Liver (tissue), 9 donors: ENCODE data around the gene DYRK1A. TPM values are rescaled to one million over a fixed set of nuclear protein-coding genes. Genes with fewer than 3 reads are reported as not detected.

Experiments
- DNase-seq: peaks from one replicate; pipeline ENCODE4 v3.0.0-alpha.2; 2017; ENCODE audit warnings: low spot score
- H3K27ac ChIP-seq, 2 donors: one replicate each; pipeline ENCODE4 v1.7.0; 2013; ENCODE audit warnings: inconsistent platforms in 2 of 2, low read length in 2 of 2, control low read depth in 1 of 2, low read depth in 1 of 2, mild to moderate bottlenecking in 1 of 2
- H3K27me3 ChIP-seq, 4 donors: one replicate each; pipeline versions ENCODE4 v1.6.1 to v1.7.0; 2013; ENCODE audit warnings: low read length in 3 of 4, inconsistent platforms in 1 of 4, mild to moderate bottlenecking in 1 of 4, moderate library complexity in 1 of 4; ENCODE audit not compliant: control insufficient read depth in 4 of 4, insufficient read depth in 4 of 4
- H3K36me3 ChIP-seq, 4 donors: one replicate each; pipeline versions ENCODE4 v1.6.1 to v1.7.0; 2013; ENCODE audit warnings: low read length in 3 of 4, mild to moderate bottlenecking in 3 of 4, low read depth in 1 of 4, moderate library complexity in 1 of 4; ENCODE audit not compliant: control insufficient read depth in 4 of 4, insufficient read depth in 3 of 4
- H3K4me1 ChIP-seq, 4 donors: one replicate each; pipeline versions ENCODE4 v1.6.1 to v1.7.0; 2013; ENCODE audit warnings: low read length in 3 of 4, mild to moderate bottlenecking in 3 of 4, moderate library complexity in 1 of 4; ENCODE audit not compliant: control insufficient read depth in 4 of 4, insufficient read depth in 4 of 4
- H3K4me3 ChIP-seq, 3 donors: one replicate each; pipeline versions ENCODE4 v1.6.1 to v1.7.0; 2013; ENCODE audit warnings: low read length in 3 of 3, control low read depth in 1 of 3, low read depth in 1 of 3, mild to moderate bottlenecking in 1 of 3
- H3K9ac ChIP-seq, 2 donors: one replicate each; pipeline ENCODE4 v1.7.0; 2013; ENCODE audit warnings: low read length in 2 of 2, mild to moderate bottlenecking in 2 of 2, moderate library complexity in 2 of 2, control low read depth in 1 of 2, low read depth in 1 of 2
- H3K9me3 ChIP-seq, 4 donors: one replicate each; pipeline versions ENCODE4 v1.6.1 to v1.7.0; 2013; ENCODE audit warnings: low read length in 3 of 4; ENCODE audit not compliant: control insufficient read depth in 4 of 4
- ATF3 ChIP-seq: IDR thresholded peaks from 2 replicates; pipeline ENCODE4 v1.6.1; 2016; ENCODE audit warnings: antibody characterized with exemption
- CTCF ChIP-seq: fragments of 150-350 bp; IDR thresholded peaks from 2 replicates; pipeline ENCODE4 v1.5.1; 2017; ENCODE audit warnings: improper control_type of control experiment, low read depth, low read length; ENCODE audit not compliant: missing input control
- EGR1 ChIP-seq, 2 donors: IDR thresholded peaks; 2 replicates each; pipeline ENCODE4 v1.6.1; 2016 to 2018; ENCODE audit warnings: antibody characterized with exemption in 2 of 2, low read depth in 2 of 2
- FOXA1 ChIP-seq: IDR thresholded peaks from 2 replicates; pipeline ENCODE4 v1.6.1; 2016; ENCODE audit warnings: antibody characterized with exemption
- FOXA2 ChIP-seq: IDR thresholded peaks from 2 replicates; pipeline ENCODE4 v1.6.1; 2016; ENCODE audit warnings: antibody characterized with exemption
- GABPA ChIP-seq, 2 donors: IDR thresholded peaks in 1 of 2; conservative IDR thresholded peaks in 1 of 2; 2 replicates each; pipeline ENCODE4 v1.6.1; 2016; ENCODE audit warnings: antibody characterized with exemption in 2 of 2, mild to moderate bottlenecking in 1 of 2, moderate library complexity in 1 of 2
- HNF4A ChIP-seq, 2 donors: conservative IDR thresholded peaks; 2 replicates each; pipeline ENCODE4 v1.6.1; 2016; ENCODE audit warnings: antibody characterized with exemption in 2 of 2, mild to moderate bottlenecking in 2 of 2
- HNF4G ChIP-seq: IDR thresholded peaks from 2 replicates; pipeline ENCODE4 v1.6.1; 2016; ENCODE audit warnings: antibody characterized with exemption
- JUND ChIP-seq, 2 donors: IDR thresholded peaks; 2 replicates each; pipeline ENCODE4 v1.6.1; 2016; ENCODE audit warnings: antibody characterized with exemption in 2 of 2
- NR2F2 ChIP-seq: IDR thresholded peaks from 2 replicates; pipeline ENCODE4 v1.6.1; 2016; ENCODE audit warnings: antibody characterized with exemption
- RAD21 ChIP-seq, 2 donors: IDR thresholded peaks; 2 replicates each; pipeline ENCODE4 v1.6.1; 2016; ENCODE audit warnings: antibody characterized with exemption in 2 of 2, mild to moderate bottlenecking in 2 of 2
- REST ChIP-seq: IDR thresholded peaks from 2 replicates; pipeline ENCODE4 v1.6.1; 2016; ENCODE audit warnings: antibody characterized with exemption, mild to moderate bottlenecking
- RXRA ChIP-seq, 2 donors: IDR thresholded peaks; 2 replicates each; pipeline ENCODE4 v1.6.1; 2017 to 2018; ENCODE audit warnings: antibody characterized with exemption in 2 of 2, mild to moderate bottlenecking in 1 of 2
- SP1 ChIP-seq: IDR thresholded peaks from 2 replicates; pipeline ENCODE4 v1.6.1; 2018; ENCODE audit warnings: antibody characterized with exemption, mild to moderate bottlenecking
- TAF1 ChIP-seq: conservative IDR thresholded peaks from 2 replicates; pipeline ENCODE4 v1.6.1; 2016; ENCODE audit warnings: antibody characterized with exemption, mild to moderate bottlenecking
- YY1 ChIP-seq: IDR thresholded peaks from 2 replicates; pipeline ENCODE4 v1.6.1; 2016; ENCODE audit warnings: antibody characterized with exemption, mild to moderate bottlenecking
- WGBS: extraction: QIAGEN DNeasy Blood & Tissue Kit; methylation state at CpG from one replicate; pipeline ENCODE4 v1.1.7; 2013; 5-methylcytosine and 5-hydroxymethylcytosine counted together
- polyA plus RNA-seq, 2 donors: library from polyadenylated mRNA; stranded (reverse) in 1 of 2; unstranded in 1 of 2; fragments of 200-250 nt in 1 of 2; fragments of >200 nt in 1 of 2; fragmentation: Nextera tagmentation in 1 of 2; extraction: Ambion mirVana in 1 of 2; gene quantifications; one replicate each; pipeline versions ENCODE4 v1.2.1 to v1.2.3, GENCODE V29; 2013 to 2015
- total RNA-seq, 2 donors: library from RNA; depleted of rRNA; stranded (reverse); fragments of >200 nt; gene quantifications; one replicate each; pipeline ENCODE4 v1.2.3, GENCODE V29; 2014
- TF ChIP-seq, protein P1 (sequence below): IDR thresholded peaks from 2 replicates; pipeline ENCODE4 v1.6.1; 2016; ENCODE audit warnings: antibody characterized with exemption
- TF ChIP-seq, protein P2 (sequence below): IDR thresholded peaks from 2 replicates; pipeline ENCODE4 v1.6.1; 2016; ENCODE audit warnings: antibody characterized with exemption
- donor health status: healthy.
- donor health status: healthy.
- donor health status: healthy.
- donor health status: healthy.
- donor health status: healthy.

Gene DYRK1A
- total and polyA plus RNA-seq, 4 donors, result 5.1 to 58.3 (median 22.9) TPM

DNA sequence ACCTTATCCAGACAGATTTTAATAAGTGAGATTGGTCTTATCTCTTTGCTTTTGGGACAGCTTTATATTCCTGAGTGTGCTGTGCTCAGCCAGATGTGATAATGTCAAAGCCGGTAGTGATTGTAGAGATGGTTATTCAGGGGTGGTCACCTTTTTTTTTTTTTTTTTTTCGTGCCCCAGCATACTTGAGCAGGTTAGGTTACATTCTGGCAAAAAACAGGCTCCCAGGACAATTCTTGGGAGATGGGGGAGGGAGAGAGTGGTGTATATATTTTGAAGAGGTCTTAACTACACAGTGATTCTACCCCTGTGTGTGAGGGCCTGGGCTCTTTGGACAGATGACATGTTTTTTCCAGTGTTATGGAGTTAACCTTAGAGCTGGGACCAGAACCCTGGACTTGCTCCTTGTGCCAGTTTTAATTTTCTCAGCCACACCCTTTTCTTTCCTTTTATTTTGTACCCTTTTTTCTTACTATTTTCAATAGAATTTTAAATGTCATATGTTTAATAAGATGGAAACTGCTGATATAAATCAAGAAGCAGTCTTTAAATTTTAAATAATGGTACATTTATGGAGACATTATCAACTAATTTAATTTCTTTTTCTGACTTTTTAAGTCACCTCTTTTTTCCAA, 88.4 kb downstream of the DYRK1A start:
- Histone ChIP-seq H3K4me3 (no peak overlapping the region), H3K9ac (no peak overlapping the region), H3K9me3 (no peaks in the 10 kb centered on the region), H3K36me3 (no peaks in the 10 kb centered on the region), H3K27ac (no peak overlapping the region), H3K27me3 (no peaks in the 10 kb centered on the region), H3K4me1 (peaks cover 12 to 47% (median 34%) of the 10 kb centered on the region in 4 donors)
- WGBS, result 87% methylated on average over 2 of the region's 2 CpGs
- DNase-seq, result no peak
- no peak for TF ChIP-seq HNF4A (conservative IDR thresholded peaks at IDR 0.05)
- no peak for TF ChIP-seq TAF1
- no peak for TF ChIP-seq RAD21 (IDR thresholded peaks at IDR 0.05)

DNA sequence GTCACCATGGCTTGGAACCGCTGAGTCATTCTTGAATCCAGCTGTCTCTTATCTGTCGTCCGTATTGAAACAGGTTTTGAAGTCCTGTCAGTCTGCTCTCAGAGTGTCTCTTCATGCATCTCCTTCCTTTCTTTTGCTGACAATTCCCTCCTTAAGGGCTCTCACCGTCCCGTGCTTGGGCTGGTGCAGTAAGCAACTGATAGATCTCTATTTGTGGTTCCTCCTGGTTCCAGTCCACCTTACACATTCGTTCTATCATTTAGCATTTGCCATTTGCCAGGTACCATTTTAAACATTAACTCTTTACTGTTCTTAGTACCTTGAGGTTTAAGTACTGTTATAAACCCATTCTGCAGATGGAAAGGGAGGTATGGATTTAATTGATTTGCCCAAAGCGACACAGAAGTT, 88.9 kb downstream of the DYRK1A start:
- WGBS, result 62% methylated on average over 7 of the region's 7 CpGs
- Histone ChIP-seq H3K4me1 (peaks cover 12 to 47% (median 32%) of the 10 kb centered on the region in 4 donors), H3K9me3 (no peaks in the 10 kb centered on the region), H3K27me3 (no peaks in the 10 kb centered on the region), H3K36me3 (no peaks in the 10 kb centered on the region), H3K4me3 (no peak overlapping the region), H3K27ac (no peak overlapping the region), H3K9ac (no peak overlapping the region)
- TF ChIP-seq HNF4G (no peak), TAF1 (no peak), FOXA2 (no peak), NR2F2 (no peak), ATF3 (no peak), RXRA (IDR thresholded peaks at IDR 0.05) (no peak), FOXA1 (no peak), RAD21 (IDR thresholded peaks at IDR 0.05) (no peak), JUND (IDR thresholded peaks at IDR 0.05) (no peak), CTCF (no peak), YY1 (no peak), REST (no peak), SP1 (no peak), EGR1 (IDR thresholded peaks at IDR 0.05; ENCODE audit: low read depth in 2 of 2) (no peak), HNF4A (conservative IDR thresholded peaks at IDR 0.05) (no peak), GABPA (IDR thresholded peaks at IDR 0.05 in 1 of 2, conservative IDR thresholded peaks at IDR 0.05 in 1 of 2) (no peak)
- TF ChIP-seq, protein P1, sequence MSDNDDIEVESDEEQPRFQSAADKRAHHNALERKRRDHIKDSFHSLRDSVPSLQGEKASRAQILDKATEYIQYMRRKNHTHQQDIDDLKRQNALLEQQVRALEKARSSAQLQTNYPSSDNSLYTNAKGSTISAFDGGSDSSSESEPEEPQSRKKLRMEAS, result no peak
- TF ChIP-seq, protein P2, sequence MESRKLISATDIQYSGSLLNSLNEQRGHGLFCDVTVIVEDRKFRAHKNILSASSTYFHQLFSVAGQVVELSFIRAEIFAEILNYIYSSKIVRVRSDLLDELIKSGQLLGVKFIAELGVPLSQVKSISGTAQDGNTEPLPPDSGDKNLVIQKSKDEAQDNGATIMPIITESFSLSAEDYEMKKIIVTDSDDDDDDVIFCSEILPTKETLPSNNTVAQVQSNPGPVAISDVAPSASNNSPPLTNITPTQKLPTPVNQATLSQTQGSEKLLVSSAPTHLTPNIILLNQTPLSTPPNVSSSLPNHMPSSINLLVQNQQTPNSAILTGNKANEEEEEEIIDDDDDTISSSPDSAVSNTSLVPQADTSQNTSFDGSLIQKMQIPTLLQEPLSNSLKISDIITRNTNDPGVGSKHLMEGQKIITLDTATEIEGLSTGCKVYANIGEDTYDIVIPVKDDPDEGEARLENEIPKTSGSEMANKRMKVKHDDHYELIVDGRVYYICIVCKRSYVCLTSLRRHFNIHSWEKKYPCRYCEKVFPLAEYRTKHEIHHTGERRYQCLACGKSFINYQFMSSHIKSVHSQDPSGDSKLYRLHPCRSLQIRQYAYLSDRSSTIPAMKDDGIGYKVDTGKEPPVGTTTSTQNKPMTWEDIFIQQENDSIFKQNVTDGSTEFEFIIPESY, result no peak
- no peak for DNase-seq
